Endothelial cell of umbilical vein (primary cell): Measurements from ENCODE around the gene CBLB. TPM values are rescaled to one million over a fixed set of nuclear protein-coding genes. Genes with fewer than 3 reads are reported as not detected.

Source experiments
- BruUV-seq: library from RNA; stranded (reverse); fragments of 400-500 nt; replicated peaks from 2 replicates; lab custom pipeline; 2021; lab: Mats Ljungman, UMichigan
- CTCF ChIA-PET: fragments of 300-600, 350-600 bp; sonication (Branson Sonifier 250); formaldehyde crosslinking; loops from one replicate; lab custom pipeline; 2021; ENCODE audit warnings: antibody characterized with exemption, inconsistent platforms; lab: Charles Lee
- POLR2A ChIA-PET: fragments of 300-600, 350-600 bp; sonication (Branson Sonifier 250); formaldehyde crosslinking; loops from one replicate; lab custom pipeline; 2021; ENCODE audit warnings: antibody characterized with exemption, inconsistent platforms; lab: Charles Lee
- DNase-seq: peaks from one replicate; pipeline ENCODE4 v3.0.0-alpha.2; 2011; ENCODE audit warnings: low read depth, low spot score
- FAIRE-seq: peaks from 2 replicates; lab custom pipeline; 2011; peaks lifted over from hg19 to GRCh38; lab: Jason Lieb, UNC
- H2AFZ ChIP-seq: 2 replicates; pipeline ENCODE4 v1.6.0; 2012; ENCODE audit warnings: low read depth, low read length, control low read depth, inconsistent platforms
- H3K27ac ChIP-seq: 2 replicates; pipeline ENCODE4 v1.5.1; 2011; ENCODE audit warnings: low read depth, mild to moderate bottlenecking, control low read depth, low read length, moderate library complexity; ENCODE audit not compliant: insufficient read depth
- H3K27me3 ChIP-seq, 2 experiments: 2 replicates each; pipeline versions ENCODE4 v1.6.0 to v1.6.1; 2011; ENCODE audit warnings: low read length in 2 of 2, mixed read lengths in 1 of 2; ENCODE audit not compliant: control insufficient read depth in 2 of 2, insufficient read depth in 2 of 2
- H3K36me3 ChIP-seq, 2 experiments: 2 replicates in 1 of 2; 3 replicates in 1 of 2; pipeline ENCODE4 v1.5.1; 2011; ENCODE audit warnings: low read length in 2 of 2, mild to moderate bottlenecking in 1 of 2, moderate library complexity in 1 of 2; ENCODE audit not compliant: control insufficient read depth in 2 of 2, insufficient read depth in 2 of 2; ENCODE audit errors: extremely low read depth in 1 of 2
- H3K4me1 ChIP-seq: 3 replicates; pipeline ENCODE4 v1.5.1; 2011; ENCODE audit warnings: mild to moderate bottlenecking, low read length; ENCODE audit not compliant: control insufficient read depth, insufficient read depth; ENCODE audit errors: extremely low read depth
- H3K4me2 ChIP-seq: 2 replicates; pipeline ENCODE4 v1.6.1; 2011; ENCODE audit warnings: low read length, control low read depth, mixed read lengths; ENCODE audit not compliant: insufficient read depth
- H3K4me3 ChIP-seq, 3 experiments: fragments of 200-600 bp in 1 of 3; sonication (generic), shearing (Covaris generic) in 1 of 3; replicated peaks in 1 of 3; 2 replicates each; pipeline ENCODE4 v1.5.1; 2011 to 2016; ENCODE audit warnings: control low read depth in 3 of 3, low read length in 3 of 3, mild to moderate bottlenecking in 2 of 3, inconsistent platforms in 1 of 3, low read depth in 1 of 3, moderate library complexity in 1 of 3; ENCODE audit not compliant: insufficient read depth in 1 of 3
- H3K79me2 ChIP-seq: 2 replicates; pipeline ENCODE4 v1.6.0; 2012; ENCODE audit warnings: low read length, inconsistent platforms; ENCODE audit not compliant: control insufficient read depth, insufficient read depth
- H3K9ac ChIP-seq: replicated peaks from 2 replicates; pipeline ENCODE3; 2011; ENCODE audit warnings: low read length, control low read depth; ENCODE audit not compliant: insufficient read depth; ENCODE audit errors: extremely low read depth
- H3K9me1 ChIP-seq: replicated peaks from 3 replicates; pipeline ENCODE4 v1.6.0; 2011; ENCODE audit warnings: mild to moderate bottlenecking, low read length; ENCODE audit not compliant: control insufficient read depth, insufficient read depth; ENCODE audit errors: extremely low read depth
- H3K9me3 ChIP-seq: replicated peaks from 2 replicates; pipeline ENCODE4 v1.5.1; 2012; ENCODE audit warnings: low read length, inconsistent platforms; ENCODE audit not compliant: control insufficient read depth, insufficient read depth
- H4K20me1 ChIP-seq: replicated peaks from 2 replicates; pipeline ENCODE3; 2011; ENCODE audit warnings: mild to moderate bottlenecking, low read length; ENCODE audit not compliant: control insufficient read depth, insufficient read depth; ENCODE audit errors: extremely low read depth
- CTCF ChIP-seq, 2 donors: IDR thresholded peaks; 1 replicate in 1 of 2; 2 replicates in 1 of 2; pipeline ENCODE4 v1.5.1; 2011; ENCODE audit warnings: low read length in 2 of 2, mild to moderate bottlenecking in 2 of 2, moderate library complexity in 2 of 2, control low read depth in 1 of 2, inconsistent platforms in 1 of 2, low read depth in 1 of 2; ENCODE audit not compliant: insufficient read depth in 1 of 2; ENCODE audit errors: extremely low read depth in 1 of 2
- EZH2 ChIP-seq: IDR thresholded peaks from 2 replicates; pipeline ENCODE4 v1.6.1; 2012; ENCODE audit warnings: borderline replicate concordance, low read depth, mild to moderate bottlenecking, moderate library complexity, low read length, inconsistent platforms; ENCODE audit not compliant: severe bottlenecking
- FOS ChIP-seq: IDR thresholded peaks from 2 replicates; pipeline ENCODE4 v1.6.1; 2011; ENCODE audit warnings: mild to moderate bottlenecking, low read length, moderate library complexity, borderline replicate concordance; ENCODE audit not compliant: insufficient read depth
- GATA2 ChIP-seq: IDR thresholded peaks from 2 replicates; pipeline ENCODE4 v1.7.0; 2011; ENCODE audit warnings: low read depth, mild to moderate bottlenecking, moderate library complexity, mixed read lengths, low read length; ENCODE audit not compliant: insufficient read length, insufficient read depth
- JUN ChIP-seq: IDR thresholded peaks from 2 replicates; pipeline ENCODE4 v1.6.1; 2011; ENCODE audit warnings: borderline replicate concordance, low read depth; ENCODE audit not compliant: insufficient read length, insufficient read depth
- MYC ChIP-seq: IDR thresholded peaks from one replicate; pipeline ENCODE4 v1.6.1; 2011; ENCODE audit warnings: mild to moderate bottlenecking, low read depth, low read length
- POLR2A ChIP-seq: IDR thresholded peaks from 2 replicates; pipeline ENCODE4 v1.6.1; 2012; ENCODE audit warnings: low read depth, mild to moderate bottlenecking, control low read depth, low read length
- POLR2AphosphoS5 ChIP-seq: IDR thresholded peaks from 2 replicates; pipeline ENCODE4 v1.6.1; 2012; ENCODE audit warnings: low read depth, mild to moderate bottlenecking, control low read depth, low read length, moderate library complexity; ENCODE audit not compliant: insufficient read depth
- dilution Hi-C: fragments of 300-500 bp; cut with MboI; formaldehyde crosslinking; loops from one replicate; pipeline ENCODE4 v1.15.0; 2019; ENCODE audit warnings: low sequenced_read_pairs; ENCODE audit not compliant: extremely low pct_ligation_motif_present
- intact Hi-C: fragments of 100-400 bp; cut with micrococcal nuclease; formaldehyde crosslinking; loops from one replicate; pipeline ENCODE4 v1.10.0; 2022
- polyA plus RNA-seq, 4 experiments: library from polyadenylated mRNA; depleted of rRNA in 3 of 4; stranded (reverse) in 3 of 4; unstranded in 1 of 4; fragments of >200 nt; gene quantifications; 2 replicates each; pipeline versions ENCODE4 v1.2.1 to v1.2.3, GENCODE V29; 2011 to 2012; ENCODE audit warnings: missing spikeins in 1 of 4
- total RNA-seq: library from RNA; stranded (reverse); gene quantifications from 2 replicates; pipeline ENCODE4 v1.2.3, GENCODE V29; 2021
- TF ChIP-seq, protein P1 (sequence below): IDR thresholded peaks from 2 replicates; pipeline ENCODE4 v1.6.1; 2011; ENCODE audit not compliant: insufficient read depth, insufficient read length

CBLB gene
- total and polyA plus RNA-seq, 2 donors (not counting 3 experiments of a cell fraction or from before 2014, with no cell fraction given), result 17.8 to 39.6 TPM

DNA sequence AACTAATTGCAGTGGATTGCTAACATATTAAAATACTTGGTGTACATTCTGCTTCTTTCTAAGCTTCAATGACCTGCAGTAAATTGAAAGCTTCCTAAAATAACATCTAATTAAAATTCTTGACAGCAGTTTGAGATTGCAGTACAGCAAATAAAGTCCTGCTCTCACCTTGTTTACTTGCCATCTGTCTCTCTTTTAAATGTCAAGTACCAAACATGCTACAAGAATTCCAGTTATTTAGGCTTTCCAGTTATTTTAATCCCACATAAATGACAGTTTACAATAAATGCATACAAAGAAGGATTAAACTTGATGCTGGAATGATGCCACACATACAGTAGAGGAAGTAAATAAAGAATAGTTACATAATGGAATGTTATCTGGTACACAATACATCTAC, 33.2 kb downstream of the CBLB start:
- no peak overlapping the region for H2AFZ ChIP-seq
- H3K79me2 ChIP-seq, result no peaks in the 10 kb centered on the region
- H3K9ac ChIP-seq, result no peak overlapping the region
- no peak overlapping the region for H3K4me3 ChIP-seq
- peaks cover 2% of the 10 kb centered on the region for H3K4me1 ChIP-seq
- dilution Hi-C loops, result no loop called here
- FAIRE-seq (no peak), DNase-seq (no peak)
- H3K27me3 ChIP-seq, result no peaks in the 10 kb centered on the region
- no peaks in the 10 kb centered on the region for H3K9me3 ChIP-seq
- POLR2A ChIA-PET, result no interaction called here
- H3K4me2 ChIP-seq, result no peak overlapping the region
- no peaks in the 10 kb centered on the region for H3K36me3 ChIP-seq
- no TSS peak for BruUV-seq
- H4K20me1 ChIP-seq, result no peaks in the 10 kb centered on the region
- no peaks in the 10 kb centered on the region for H3K9me1 ChIP-seq
- intact Hi-C loops, result no loop called here
- H3K27ac ChIP-seq, result no peak overlapping the region
- TF ChIP-seq POLR2A (no peak), GATA2 (no peak), CTCF (IDR thresholded peaks at IDR 0.05; ENCODE audit: extremely low read depth in 1 of 2, insufficient read depth in 1 of 2, low read depth in 1 of 2, low read length in 2 of 2) (no peak), MYC (no peak), POLR2AphosphoS5 (no peak), FOS (no peak), JUN (no peak), EZH2 (no peak)
- TF ChIP-seq, protein P1, sequence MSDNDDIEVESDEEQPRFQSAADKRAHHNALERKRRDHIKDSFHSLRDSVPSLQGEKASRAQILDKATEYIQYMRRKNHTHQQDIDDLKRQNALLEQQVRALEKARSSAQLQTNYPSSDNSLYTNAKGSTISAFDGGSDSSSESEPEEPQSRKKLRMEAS, result no peak
- CTCF ChIA-PET, result no interaction called here
